Left ventricle myocardium superior (tissue), 1 donor: ENCODE data around the gene IKBKE. TPM values are rescaled to one million over a fixed set of nuclear protein-coding genes. Genes with fewer than 3 reads are reported as not detected.

ENCODE experiments used
- ATAC-seq: fragments of 200-7000 bp; cut with Tn5 transposase; one replicate; pipeline ENCODE4 v1.9.1; 2020; ENCODE audit warnings: mild to moderate bottlenecking, moderate library complexity
- DNase-seq: peaks from one replicate; pipeline ENCODE4 v3.0.0-alpha.2; 2020
- intact Hi-C: fragments of 100-400 bp; cut with micrococcal nuclease; formaldehyde crosslinking; loops from one replicate; pipeline ENCODE4 v1.11.0; 2022
- total RNA-seq: library from RNA; stranded (reverse); fragmentation: NEBNext Ultra II Directional; extraction: Animal tissue kit (Norgen Biotek cat#: 25700); gene quantifications from one replicate; pipeline ENCODE4 v1.2.1, GENCODE V29; 2021
- donor health status: DM: no; HTN: yes; CAD: no; lungs with severe emphysema.

The IKBKE gene
- total RNA-seq, 1 donor from 2014 or later = 0.64 TPM

GRCh38 chr1:206506405-206507283, 36.4 kb downstream of the IKBKE start:
- peak; percentile 34 for ATAC-seq
- intact Hi-C loops = no loop called here

GRCh38 chr1:206507284-206508129, 37.2 kb downstream of the IKBKE start, which contains the start of gene RASSF5:
TSS of gene RASSF5 (plus strand) at chr1:206507531. CDS start at chr1:206507603, 72 bp downstream.
- intact Hi-C loops = no loop called here
- ATAC-seq (peak; percentile 91), DNase-seq (peak; percentile 91)

More at GRCh38 chr1:206506405-206507283, 36.4 kb downstream of the IKBKE start:
- DNase-seq = peak; percentile 44

DNA sequence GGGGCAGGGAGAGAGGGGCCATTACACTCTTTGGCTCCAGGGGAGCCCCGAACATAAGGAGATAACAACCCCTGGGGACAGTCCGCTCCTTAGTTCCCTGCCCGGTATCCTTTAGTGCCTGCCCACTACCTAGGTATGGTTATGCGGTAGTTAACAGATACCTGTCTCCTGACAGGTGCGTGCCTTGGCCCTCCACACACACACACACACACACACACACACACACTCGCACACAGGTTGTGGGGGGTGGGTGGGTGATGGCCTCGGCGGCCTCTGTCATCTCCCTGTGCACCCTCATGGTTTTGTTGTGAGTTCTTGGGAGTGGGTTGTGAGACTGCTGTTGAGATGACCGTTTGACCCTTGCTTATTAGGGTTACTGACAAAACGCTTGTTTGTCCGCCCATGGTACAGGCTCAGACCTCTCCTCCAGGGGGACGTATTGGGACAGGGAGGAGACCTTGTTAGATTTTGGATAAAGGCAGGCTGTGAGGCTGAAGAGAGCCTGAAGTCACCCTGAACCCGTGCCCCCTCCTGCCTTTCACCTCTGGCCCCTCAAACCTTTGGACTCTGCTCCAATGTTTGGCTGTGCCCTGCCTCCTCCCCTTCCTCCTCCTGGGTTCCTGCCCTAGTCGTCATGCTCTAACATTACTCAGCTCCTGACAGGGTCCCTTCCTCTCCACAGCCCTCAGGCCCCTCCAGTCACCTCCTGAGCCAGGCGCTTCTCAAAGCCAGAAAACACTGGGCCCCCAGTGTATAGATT, 38.0 kb downstream of the IKBKE start:
- intact Hi-C loops = no loop called here
- no peak for DNase-seq
- no peak for ATAC-seq

DNA sequence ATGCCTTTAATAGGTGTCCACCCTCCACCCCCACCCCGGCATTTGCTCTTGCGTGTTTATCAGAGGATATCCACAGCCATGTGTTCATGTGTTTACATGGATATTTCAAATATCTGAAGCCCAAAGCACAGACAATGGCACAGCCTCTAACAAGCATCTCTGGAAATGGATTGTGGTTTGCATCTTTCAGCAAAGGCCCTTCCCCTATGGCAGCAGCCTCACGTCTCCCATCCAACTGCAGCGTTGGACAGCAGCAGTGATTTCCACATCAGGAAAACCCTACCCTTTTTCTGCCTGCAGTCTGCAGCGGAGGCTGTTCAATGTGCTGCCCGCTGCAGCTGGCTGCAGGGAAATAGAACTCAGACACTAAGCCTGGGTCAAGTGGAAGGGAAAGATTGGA, 38.7 kb downstream of the IKBKE start:
- DNase-seq = no peak
- ATAC-seq = peak; percentile 7
- intact Hi-C loops = no loop called here

GRCh38 chr1:206509612-206510257, 39.5 kb downstream of the IKBKE start:
- no peak for DNase-seq
- ATAC-seq = no peak
- intact Hi-C loops = no loop called here

GRCh38 chr1:206510371-206510770, 40.1 kb downstream of the IKBKE start:
- intact Hi-C loops = no loop called here

GRCh38 chr1:206511362-206512057, 41.2 kb downstream of the IKBKE start:
- DNase-seq (no peak), ATAC-seq (no peak)
- intact Hi-C loops = no loop called here

More at GRCh38 chr1:206510371-206510770, 40.1 kb downstream of the IKBKE start:
- no peak for ATAC-seq
- no peak for DNase-seq

GRCh38 chr1:206512058-206512850, 42.0 kb downstream of the IKBKE start:
- intact Hi-C loops = no loop called here
- ATAC-seq (no peak), DNase-seq (no peak)

GRCh38 chr1:206512851-206513180, 42.5 kb downstream of the IKBKE start:
- intact Hi-C loops = no loop called here
- no peak for DNase-seq
- ATAC-seq = no peak

DNA sequence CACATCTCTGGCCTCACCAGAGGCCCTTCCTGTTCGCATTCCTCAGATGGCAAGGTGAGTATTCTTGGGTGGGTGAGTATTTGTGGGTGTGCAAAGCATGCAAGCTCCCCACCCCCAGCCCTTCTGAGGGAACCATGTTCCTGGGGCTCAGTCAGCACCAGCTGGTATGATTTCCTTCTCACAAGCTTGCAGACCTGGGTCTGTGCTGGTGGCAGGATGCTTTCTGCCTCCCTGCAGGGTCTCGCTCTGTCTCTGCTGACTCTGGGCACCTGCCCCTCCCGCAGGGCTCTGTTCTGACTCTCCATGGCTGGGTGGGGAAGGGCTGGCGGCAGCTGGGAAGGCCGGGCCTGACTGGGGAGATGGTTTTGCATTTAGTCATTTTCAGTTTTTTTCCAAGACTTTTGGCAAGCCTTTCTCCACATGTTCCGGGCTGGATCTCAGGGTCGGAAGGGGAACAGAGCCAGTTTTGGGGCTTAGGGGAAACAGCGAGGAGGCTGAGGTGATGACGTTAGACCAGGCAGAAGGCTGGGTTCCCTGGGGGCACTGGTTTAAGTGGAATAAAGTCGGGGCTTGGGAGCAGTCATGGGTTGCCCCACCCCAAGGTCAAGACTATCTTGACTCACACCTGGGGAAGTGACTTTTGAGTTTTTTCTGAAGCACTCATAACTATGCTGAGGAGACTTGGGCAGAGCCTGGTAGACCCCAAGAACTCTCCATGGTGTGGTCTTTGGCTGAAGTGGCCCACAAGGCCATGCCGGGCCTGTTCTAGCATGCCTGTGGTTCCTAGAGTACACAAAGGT, 43.2 kb downstream of the IKBKE start:
- peak; percentile 76 for DNase-seq
- intact Hi-C loops = no loop called here
- peak; percentile 87 for ATAC-seq

- DNase-seq (no peak), ATAC-seq (no peak)
- intact Hi-C loops = no loop called here
Measured at GRCh38 chr1:206514813-206515387, 44.6 kb downstream of the IKBKE start.

GRCh38 chr1:206516728-206516990, 46.4 kb downstream of the IKBKE start:
- no peak for DNase-seq

DNA sequence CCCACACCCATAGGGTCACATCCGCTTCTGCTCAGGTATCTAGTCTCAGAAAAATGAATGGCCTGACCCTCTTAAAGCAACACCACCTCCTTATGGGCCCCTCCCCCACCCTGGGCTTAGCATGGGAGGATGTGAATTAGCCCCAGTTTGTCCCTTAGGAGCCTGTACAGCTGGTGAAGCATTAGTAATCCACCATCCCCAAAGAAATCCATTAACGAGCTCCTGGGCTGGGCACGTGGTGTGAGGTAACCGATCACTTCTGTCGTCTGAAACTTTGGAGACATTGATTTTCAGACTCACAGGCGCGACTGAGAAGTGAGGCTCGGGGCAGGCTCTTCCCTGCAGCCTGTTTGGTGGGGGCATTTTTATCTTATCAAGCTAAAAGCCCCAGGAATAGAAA, 47.5 kb downstream of the IKBKE start:
- ATAC-seq (no peak), DNase-seq (no peak)
- intact Hi-C loops = no loop called here

More at GRCh38 chr1:206516728-206516990, 46.4 kb downstream of the IKBKE start:
- intact Hi-C loops = no loop called here
- no peak for ATAC-seq

GRCh38 chr1:206518206-206518605, 47.9 kb downstream of the IKBKE start:
- DNase-seq = no peak
- no peak for ATAC-seq
- intact Hi-C loops = no loop called here

DNA sequence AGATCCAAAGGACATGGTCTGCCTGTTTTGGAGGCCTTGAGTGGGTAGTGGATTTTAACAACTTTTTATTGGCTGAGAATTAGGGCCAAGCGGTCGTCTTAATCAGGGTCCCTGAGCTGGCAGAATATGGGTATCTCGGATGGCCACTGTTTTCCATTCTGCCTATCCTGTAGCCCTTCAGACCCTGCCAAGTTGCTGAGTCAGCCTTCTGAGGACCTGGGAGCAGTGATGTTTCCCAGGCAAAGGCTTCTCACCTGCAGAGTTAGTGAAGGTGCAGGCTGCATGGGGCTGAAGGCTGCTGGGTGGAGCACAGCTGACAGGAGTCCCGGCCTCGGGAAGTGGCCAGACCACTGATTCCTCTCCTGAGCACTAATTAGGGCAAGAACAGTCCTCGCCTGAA, 48.5 kb downstream of the IKBKE start:
- ATAC-seq (no peak), DNase-seq (no peak)
- intact Hi-C loops = no loop called here

GRCh38 chr1:206521127-206521526, 50.9 kb downstream of the IKBKE start:
- no peak for DNase-seq
- intact Hi-C loops = no loop called here
- peak; percentile 40 for ATAC-seq
